GM12864 (cell line): Measurements from ENCODE around the gene RECQL5.

Experiments
- DNase-seq: peaks from one replicate; pipeline ENCODE4 v3.0.0-alpha.2; 2011; ENCODE audit warnings: low read depth
- H3K4me3 ChIP-seq: 2 replicates; pipeline ENCODE4 v1.5.1; 2011; ENCODE audit warnings: mild to moderate bottlenecking, low read depth, low read length, control low read depth
- TF ChIP-seq, protein P1 (sequence below): IDR thresholded peaks from 2 replicates; pipeline ENCODE4 v1.5.1; 2011; ENCODE audit warnings: low read depth, mild to moderate bottlenecking, moderate library complexity, low read length, control low read depth, inconsistent platforms; ENCODE audit errors: missing control alignments

RECQL5 gene

DNA sequence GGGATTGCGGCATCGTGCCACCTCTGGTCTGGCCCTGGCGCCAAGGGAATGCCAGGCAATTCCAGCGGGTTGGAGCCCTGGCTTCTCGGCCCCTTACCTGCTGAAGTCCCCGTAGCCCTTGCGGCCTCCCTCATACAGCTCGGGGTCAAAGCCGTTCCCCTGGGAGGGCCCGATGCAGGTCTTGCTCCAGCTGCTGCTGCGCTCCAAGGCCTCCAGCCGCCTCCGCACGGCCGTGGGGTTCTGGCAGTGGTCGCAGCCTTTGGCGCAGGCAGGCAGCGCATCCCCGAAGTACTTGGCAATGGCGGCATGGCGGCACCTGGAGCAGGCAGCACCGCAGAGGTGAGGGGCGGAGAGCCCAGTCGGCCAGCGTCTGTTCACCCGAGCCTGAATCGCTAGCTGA is 35.6 kb downstream of the RECQL5 start:
- no peak overlapping the region for H3K4me3 ChIP-seq
- TF ChIP-seq, protein P1, sequence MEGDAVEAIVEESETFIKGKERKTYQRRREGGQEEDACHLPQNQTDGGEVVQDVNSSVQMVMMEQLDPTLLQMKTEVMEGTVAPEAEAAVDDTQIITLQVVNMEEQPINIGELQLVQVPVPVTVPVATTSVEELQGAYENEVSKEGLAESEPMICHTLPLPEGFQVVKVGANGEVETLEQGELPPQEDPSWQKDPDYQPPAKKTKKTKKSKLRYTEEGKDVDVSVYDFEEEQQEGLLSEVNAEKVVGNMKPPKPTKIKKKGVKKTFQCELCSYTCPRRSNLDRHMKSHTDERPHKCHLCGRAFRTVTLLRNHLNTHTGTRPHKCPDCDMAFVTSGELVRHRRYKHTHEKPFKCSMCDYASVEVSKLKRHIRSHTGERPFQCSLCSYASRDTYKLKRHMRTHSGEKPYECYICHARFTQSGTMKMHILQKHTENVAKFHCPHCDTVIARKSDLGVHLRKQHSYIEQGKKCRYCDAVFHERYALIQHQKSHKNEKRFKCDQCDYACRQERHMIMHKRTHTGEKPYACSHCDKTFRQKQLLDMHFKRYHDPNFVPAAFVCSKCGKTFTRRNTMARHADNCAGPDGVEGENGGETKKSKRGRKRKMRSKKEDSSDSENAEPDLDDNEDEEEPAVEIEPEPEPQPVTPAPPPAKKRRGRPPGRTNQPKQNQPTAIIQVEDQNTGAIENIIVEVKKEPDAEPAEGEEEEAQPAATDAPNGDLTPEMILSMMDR, result no peak
- no peak for DNase-seq

DNA sequence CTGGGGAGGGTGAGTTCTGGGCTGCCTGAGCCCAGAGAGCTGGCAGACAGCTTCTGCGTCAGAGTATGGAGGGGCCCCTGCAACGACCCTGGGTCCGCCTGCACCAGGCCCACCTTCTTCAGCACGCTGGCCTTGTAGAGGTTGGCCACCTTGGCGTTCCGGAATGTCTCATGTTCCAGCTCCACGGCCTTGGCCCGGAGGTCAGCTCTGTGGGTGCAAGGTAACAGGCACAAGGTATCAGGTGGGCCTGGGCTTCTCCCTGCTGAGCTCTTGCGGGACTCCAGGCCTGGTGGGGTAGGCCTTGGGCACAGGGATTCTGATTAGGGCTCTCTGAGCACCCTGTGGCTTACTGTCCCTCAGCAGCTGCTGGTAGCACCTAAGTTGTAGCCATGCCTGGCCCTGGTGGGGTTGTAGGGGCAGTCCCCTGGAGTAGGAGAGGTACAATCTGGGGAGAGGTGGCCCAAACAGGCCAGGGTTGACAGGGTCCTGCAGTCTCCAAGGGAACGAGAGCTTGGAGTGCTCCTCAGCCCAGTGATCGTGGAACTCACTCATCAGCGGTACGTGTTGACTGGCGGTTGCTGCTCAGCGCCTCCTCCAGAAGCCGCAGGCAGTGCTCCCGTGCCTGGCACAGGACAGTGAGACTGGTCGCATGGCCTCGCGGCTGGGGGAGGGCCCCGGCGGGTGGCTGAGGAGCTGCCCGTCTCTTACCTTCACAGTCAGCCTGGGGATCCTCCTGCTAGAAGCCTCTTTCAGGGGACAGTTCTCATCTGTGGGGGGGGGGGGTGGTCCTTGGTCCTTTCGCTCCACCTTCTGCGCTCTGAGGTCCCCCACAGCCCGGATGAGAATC is 36.7 kb downstream of the RECQL5 start:
- no peak overlapping the region for H3K4me3 ChIP-seq
- no peak for DNase-seq
- TF ChIP-seq, protein P1, result no peak

DNA sequence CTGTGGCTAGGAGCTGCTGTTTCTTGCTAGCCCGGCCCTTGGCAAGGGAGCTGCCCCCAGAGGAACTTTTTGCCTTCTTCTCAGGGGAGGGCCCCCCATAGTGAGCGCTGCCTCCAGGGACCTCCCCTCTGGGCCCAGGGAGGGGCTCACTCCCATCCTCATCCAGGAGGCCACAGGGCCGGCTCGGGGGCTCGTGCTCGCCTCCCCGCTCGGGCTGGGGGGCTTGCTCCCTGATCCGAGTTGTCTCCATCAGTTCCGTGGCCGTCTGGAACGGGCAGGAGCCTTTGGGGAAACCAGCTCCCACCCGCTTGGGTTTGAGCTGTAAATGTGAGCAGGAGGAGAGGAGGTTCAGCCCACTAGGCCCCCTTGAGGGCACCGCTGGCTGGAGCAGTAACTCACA is 37.8 kb downstream of the RECQL5 start:
- DNase-seq, result no peak
- H3K4me3 ChIP-seq, result no peak overlapping the region
- TF ChIP-seq, protein P1, result no peak

DNA sequence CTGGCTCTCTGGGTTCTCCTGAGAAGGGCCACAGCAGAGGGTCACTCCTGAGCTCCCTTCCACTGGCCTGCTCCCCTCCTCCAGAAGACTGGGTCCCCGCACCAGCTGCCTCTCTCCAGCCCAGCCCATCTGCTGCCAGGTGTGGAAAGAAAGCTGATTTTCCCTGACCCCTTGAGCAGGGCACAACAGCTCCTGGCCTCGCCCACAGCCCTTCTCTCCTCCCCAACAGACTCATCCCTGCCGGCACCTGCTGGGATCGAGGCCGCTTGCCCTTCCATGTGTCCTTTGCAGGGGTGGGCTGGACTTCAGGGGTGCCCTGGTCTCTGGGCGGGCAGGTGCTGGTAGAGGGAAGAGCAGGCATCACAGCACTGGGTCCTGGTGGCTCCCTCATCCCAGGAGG is 38.5 kb downstream of the RECQL5 start:
- TF ChIP-seq, protein P1, result no peak
- no peak for DNase-seq
- H3K4me3 ChIP-seq, result no peak overlapping the region

DNA sequence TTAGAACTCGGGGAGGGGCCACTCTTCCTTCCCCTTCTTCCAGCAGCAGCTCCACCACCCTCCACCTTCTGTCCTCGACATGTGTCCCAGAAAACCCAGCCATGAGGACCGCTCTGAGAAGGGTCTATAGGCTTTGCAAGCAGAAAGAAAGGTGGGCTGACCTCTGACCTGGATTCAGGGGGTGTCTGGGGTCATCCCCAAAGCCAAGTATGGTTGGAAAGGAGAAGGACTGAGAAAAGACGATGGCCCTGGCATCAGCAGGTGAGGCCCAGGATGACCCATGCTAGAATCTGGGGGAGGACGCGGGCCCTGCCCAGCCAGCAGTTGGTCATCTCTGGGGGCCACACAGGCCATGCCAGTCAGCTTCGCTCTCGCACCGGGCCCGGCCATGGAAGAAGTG is 39.9 kb downstream of the RECQL5 start:
- H3K4me3 ChIP-seq, result no peak overlapping the region
- TF ChIP-seq, protein P1, result no peak
- DNase-seq, result no peak

DNA sequence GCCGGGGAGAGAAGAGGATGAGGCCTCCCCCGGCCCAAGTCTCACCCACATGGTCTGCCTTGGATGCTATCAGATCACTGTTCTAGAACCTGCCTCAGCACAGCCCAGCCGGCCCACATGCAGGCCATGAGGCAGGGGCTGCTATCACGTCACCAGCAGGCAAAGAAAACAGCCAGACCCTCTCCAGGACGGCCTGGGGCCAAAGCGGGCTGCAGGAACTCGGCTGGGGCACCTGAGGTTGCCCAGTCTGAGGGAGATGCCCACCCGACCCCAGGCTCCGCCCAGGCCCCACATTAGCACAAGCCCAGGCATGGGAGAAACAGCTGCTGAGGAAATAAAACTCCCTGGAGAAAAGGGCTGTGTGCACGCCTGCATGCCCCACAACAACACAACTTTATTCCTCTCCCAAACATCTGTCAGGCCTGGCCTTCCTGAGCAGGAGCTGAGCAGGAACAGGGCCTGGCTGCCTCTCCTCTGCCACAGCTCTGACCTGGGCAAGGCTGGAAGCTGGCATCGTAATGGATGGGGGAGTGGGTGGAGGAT is 40.4 kb downstream of the RECQL5 start:
- no peak for DNase-seq
- TF ChIP-seq, protein P1, result no peak
- H3K4me3 ChIP-seq, result no peak overlapping the region
